Left kidney (tissue), 8 donors: ENCODE data around the gene CYP27B1. TPM values are rescaled to one million over a fixed set of nuclear protein-coding genes. Genes with fewer than 3 reads are reported as not detected.

Experiments used
- DNase-seq: peaks from one replicate; pipeline ENCODE4 v3.0.0-alpha.2; 2013
- long read RNA-seq, 8 donors: transcript quantifications; one replicate each; lab custom pipeline, GENCODE V29; 2026
- polyA plus RNA-seq: library from polyadenylated mRNA; unstranded; fragments of 120-200 nt; gene quantifications from one replicate; pipeline ENCODE4 v1.2.1, GENCODE V29; 2013; ENCODE audit not compliant: insufficient read length

The CYP27B1 gene
- 2.0 TPM for polyA plus RNA-seq
- long read RNA-seq, donor 1: 0 reads
- long read RNA-seq, donor 2: 0 reads
- long read RNA-seq, donor 3: 0 reads
- long read RNA-seq, donor 4: 0 reads
- long read RNA-seq, donor 5: 0 reads
- long read RNA-seq, donor 6: 0 reads
- long read RNA-seq, donor 7: 0 reads
- long read RNA-seq, donor 8, partial matches to known transcripts: 0 of 1 reads
- long read RNA-seq, donor 8, other reads (novel, unspliced or antisense): 0 of 1 reads

- no peak for DNase-seq
These were observed at the start of gene CYP27B1 for GRCh38 chr12:57766464-57767304. Gene CYP27B1, minus strand, starts transcription at chr12:57767078. Its CDS starts 37 bp downstream, at chr12:57767041.

- DNase-seq: no peak
These were observed 49.4 kb upstream of the CYP27B1 start for GRCh38 chr12:57816001-57816854.

DNA sequence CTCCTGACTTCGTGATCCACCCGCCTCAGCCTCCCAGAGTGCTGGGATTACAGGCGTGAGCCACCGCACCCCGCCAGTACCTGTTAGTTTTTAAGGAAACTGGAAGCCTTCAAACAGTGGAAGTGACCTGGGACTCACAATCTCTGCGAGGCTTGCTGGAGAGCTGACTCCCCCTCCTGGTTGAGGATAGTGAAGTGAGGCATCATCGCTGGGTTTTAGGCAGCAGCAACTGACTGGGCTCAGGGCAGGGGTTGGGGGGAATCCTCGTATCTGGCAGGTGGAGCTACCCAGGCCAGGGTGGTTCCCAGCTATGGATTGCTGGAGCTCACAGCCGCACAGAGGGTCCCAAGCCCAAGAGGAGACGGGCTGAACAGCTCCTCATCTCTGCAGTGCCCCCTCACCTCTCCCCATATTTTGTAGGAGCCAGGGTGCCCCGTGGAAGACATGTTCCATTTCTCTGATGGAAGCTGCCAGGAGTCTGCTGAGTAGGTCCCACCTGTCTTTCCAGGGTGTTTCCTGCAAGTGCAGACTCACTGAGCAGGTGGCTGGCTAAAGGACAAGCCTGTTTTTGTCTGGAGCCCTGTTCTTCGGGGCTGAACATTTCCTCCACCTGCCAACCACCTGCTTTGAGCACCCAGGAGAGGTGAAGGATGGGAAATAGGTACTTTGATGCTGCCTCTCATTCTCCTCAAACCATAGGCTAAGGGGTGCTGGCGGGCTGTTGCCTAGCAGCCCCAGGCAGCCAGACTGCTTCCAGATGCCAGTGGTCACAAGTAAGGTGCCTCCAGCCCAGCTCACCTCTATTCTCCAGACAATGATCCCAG is 48.5 kb upstream of the CYP27B1 start:
- DNase-seq: no peak

GRCh38 chr12:57813971-57814772 is 47.3 kb upstream of the CYP27B1 start:
- DNase-seq: no peak

GRCh38 chr12:57813111-57813970 is 46.5 kb upstream of the CYP27B1 start:
- DNase-seq: no peak

- no peak for DNase-seq
These were observed 44.3 kb upstream of the CYP27B1 start for GRCh38 chr12:57811028-57811755.

GRCh38 chr12:57810450-57810849 is 43.6 kb upstream of the CYP27B1 start:
- DNase-seq: no peak

DNA sequence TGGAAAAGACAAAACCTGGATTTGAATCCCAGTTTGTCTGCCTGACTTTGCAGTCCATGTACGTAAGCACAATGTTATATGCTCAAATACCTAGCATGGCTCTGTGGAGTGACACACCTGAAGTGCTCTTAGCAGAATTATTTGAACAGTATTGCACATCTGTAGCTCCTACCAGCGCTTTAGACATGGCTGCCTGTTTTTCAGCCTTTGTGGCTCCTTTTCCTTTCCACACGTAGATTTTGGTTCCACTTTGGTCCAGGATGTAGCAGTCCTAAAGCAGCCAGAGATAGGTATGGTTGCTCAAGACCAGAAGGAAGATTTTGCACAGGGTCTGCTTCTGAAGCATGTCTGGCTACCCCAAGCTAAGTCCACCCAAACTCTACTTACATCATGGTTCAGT is 42.5 kb upstream of the CYP27B1 start:
- no peak for DNase-seq

DNA sequence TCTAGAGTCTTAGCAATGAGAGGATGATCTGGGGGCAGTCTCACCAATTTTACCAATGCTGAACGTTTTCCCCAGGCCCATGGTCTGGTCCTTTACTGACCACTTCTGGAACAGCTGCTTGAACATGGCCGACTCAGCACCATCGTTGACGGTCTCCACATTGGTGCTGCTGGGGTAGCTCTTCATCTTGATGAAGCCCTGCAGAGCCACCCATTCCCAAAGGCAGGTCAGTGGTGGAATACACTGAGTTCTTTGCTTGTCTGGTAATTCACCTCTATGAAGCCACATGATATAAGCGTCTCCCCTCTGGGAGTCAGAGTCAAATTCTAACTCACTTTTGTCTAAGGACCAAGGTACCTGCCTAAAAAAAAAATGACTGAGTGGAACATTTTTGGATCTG is 41.5 kb upstream of the CYP27B1 start:
- no peak for DNase-seq

GRCh38 chr12:57807285-57807684 is 40.4 kb upstream of the CYP27B1 start:
- DNase-seq: no peak

DNA sequence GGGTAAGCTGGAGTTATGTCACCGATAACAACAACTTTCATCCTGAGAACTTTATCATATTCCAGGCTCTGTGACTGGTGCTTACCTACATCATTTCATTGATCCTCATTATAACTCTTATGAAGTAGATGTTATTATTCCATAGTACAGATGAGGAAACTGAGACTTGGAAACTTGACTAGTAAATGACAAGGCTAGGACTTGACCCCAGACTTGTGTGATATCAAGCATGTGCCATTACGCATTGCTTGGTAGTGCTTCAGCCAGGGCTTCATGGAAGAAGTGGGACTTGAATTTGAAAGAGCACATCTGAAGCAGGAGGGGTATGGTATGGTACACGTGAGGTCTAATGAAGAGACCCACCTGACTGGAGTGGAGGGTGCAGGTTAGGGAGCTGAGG is 39.8 kb upstream of the CYP27B1 start:
- no peak for DNase-seq

- DNase-seq: no peak
These were observed 36.5 kb upstream of the CYP27B1 start for GRCh38 chr12:57803319-57803893.

DNA sequence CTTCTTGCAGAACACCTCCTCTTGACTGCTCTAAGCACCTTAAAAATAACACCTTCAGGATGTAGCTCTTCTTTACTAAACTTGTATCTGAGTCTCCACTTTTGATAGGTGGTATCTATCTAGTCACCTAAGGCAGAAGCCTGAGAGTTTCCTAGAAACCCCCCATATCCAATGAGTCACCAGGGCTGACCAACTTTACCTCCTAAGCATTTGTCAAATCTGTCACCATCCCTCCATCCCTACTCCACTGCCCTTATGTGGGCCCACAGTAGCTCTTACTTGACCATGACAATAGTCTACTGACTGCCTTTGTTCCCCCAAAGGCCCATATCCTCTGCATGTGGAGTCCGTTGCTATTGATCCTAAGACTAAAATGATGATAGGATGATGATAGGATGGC is 35.7 kb upstream of the CYP27B1 start:
- DNase-seq: no peak

GRCh38 chr12:57800965-57801364 is 34.1 kb upstream of the CYP27B1 start:
- DNase-seq: no peak

DNA sequence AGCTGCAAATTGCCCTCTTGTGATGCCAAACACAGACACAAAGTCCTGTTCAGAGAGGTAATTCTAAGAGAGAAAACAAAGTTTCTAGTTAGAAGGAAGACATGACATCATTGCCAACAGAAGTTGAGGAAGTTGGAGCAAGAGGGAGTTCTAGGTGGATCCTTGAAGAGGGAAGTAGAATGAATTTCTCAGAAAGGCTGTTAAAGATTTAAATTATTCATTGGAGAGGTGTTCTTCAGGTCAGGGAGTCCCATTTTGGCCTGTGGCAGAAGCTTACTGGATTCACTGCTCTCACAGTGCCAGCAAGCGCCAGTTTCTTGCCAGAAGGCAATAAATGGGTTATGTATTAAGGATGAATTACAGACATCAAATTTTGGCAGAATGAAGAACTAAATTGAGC is 31.1 kb upstream of the CYP27B1 start:
- DNase-seq: no peak

DNA sequence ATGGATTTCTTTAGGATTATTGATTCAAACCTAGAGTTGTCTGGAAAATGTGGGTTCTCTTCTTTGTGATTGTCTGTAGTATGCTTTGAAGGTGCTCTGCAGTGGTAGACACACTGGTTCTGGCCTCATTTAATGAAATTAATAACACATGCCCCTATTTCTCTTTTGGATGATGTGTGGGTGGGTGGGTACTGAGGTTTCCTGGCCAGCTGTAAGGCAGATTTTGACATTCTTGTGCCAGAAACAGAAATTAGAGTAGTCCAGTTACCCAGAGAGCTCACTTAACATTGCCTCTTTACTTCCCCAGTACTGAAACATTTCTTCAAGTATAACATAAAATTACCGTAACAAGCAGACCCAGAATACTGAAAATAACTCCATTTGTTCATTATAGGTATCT is 30.1 kb upstream of the CYP27B1 start:
- no peak for DNase-seq

DNA sequence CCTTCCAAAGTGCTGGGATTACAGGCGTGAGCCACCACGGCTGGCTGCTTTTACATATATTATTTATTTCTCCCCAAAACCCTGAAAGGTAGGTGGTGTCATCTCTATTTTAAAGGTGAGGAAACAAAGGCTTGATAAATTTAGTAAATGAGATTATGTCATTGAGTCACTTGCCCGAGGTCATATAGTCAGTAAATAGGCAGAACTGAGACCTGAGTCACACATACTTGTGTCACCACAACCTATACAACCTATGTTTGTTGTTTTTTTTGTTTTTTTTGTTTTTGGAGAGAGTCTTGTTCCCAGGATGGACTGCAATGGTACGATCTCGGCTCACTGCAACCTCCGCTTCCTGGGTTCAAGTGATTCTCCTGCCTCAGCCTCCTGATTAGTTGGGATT is 28.5 kb upstream of the CYP27B1 start:
- DNase-seq: no peak

- DNase-seq: no peak
These were observed 27.0 kb upstream of the CYP27B1 start for GRCh38 chr12:57793920-57794319.

DNA sequence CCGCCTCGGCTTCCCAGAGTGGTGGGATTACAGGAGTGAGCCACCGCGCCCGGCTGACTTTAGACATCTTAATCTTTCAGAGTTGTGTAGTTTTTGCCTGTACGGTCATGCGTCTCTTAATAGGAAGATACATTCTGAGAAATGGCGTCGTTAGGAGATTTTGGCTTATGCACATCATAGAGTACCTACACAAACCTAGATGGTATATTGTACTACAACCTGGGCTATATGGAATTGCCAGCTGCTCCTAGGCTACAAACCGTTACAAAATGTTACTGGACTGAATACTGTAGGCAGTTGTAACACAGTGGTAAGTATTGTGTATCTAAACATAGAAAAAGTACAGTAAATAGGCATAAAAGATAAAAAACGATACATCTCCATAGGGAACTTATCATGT is 17.0 kb upstream of the CYP27B1 start:
- no peak for DNase-seq
